PFSK-1 (cell line): ENCODE data around the gene POGLUT2.

Experiments
- FOXP2 ChIP-seq: optimal IDR thresholded peaks from 2 replicates; pipeline ENCODE3; 2011; ENCODE audit warnings: borderline replicate concordance, control low read depth, inconsistent platforms; ENCODE audit not compliant: insufficient read depth; ENCODE audit errors: extremely low read length, extremely low read depth
- POLR2AphosphoS5 ChIP-seq: IDR thresholded peaks from 2 replicates; pipeline ENCODE4 v1.6.1; 2012; ENCODE audit warnings: low read depth, mild to moderate bottlenecking, control low read depth, low read length, moderate library complexity
- SIN3A ChIP-seq: IDR thresholded peaks from 2 replicates; pipeline ENCODE4 v1.6.1; 2012; ENCODE audit warnings: mild to moderate bottlenecking, low read length, moderate library complexity, borderline replicate concordance; ENCODE audit not compliant: insufficient read depth
- TAF1 ChIP-seq: IDR thresholded peaks from 2 replicates; pipeline ENCODE4 v1.6.1; 2012; ENCODE audit warnings: low read length, control low read depth, borderline replicate concordance; ENCODE audit not compliant: insufficient read depth
- TF ChIP-seq, protein P1 (sequence below), 2 experiments: IDR thresholded peaks; 2 replicates each; pipeline versions ENCODE4 v1.6.1 to v1.8.0; 2011 to 2012; ENCODE audit warnings: low read depth in 2 of 2, low read length in 2 of 2, control low read depth in 1 of 2, inconsistent platforms in 1 of 2, mild to moderate bottlenecking in 1 of 2, moderate library complexity in 1 of 2; ENCODE audit not compliant: insufficient read depth in 1 of 2

DNA sequence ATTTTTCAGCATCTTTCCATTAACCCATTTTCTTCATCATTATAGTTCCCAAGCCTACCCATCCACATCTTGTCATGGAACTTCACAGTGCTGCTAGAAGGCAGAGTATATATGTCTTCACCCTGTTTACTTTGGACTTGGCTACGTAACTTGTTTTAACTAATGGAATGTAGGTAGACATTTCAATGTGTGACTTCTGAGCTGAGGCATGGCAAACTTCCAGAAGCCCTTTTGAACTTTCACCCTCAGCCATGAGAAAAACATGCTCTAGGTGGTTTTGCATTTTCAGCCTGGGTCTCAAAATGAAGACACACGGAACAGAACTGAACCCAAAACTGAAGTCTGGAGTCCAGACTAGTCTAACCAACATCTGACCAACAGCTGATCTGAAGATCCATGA, 28.3 kb downstream of the POGLUT2 start:
- no peak for TF ChIP-seq POLR2AphosphoS5
- no peak for TF ChIP-seq SIN3A
- TF ChIP-seq, protein P1, sequence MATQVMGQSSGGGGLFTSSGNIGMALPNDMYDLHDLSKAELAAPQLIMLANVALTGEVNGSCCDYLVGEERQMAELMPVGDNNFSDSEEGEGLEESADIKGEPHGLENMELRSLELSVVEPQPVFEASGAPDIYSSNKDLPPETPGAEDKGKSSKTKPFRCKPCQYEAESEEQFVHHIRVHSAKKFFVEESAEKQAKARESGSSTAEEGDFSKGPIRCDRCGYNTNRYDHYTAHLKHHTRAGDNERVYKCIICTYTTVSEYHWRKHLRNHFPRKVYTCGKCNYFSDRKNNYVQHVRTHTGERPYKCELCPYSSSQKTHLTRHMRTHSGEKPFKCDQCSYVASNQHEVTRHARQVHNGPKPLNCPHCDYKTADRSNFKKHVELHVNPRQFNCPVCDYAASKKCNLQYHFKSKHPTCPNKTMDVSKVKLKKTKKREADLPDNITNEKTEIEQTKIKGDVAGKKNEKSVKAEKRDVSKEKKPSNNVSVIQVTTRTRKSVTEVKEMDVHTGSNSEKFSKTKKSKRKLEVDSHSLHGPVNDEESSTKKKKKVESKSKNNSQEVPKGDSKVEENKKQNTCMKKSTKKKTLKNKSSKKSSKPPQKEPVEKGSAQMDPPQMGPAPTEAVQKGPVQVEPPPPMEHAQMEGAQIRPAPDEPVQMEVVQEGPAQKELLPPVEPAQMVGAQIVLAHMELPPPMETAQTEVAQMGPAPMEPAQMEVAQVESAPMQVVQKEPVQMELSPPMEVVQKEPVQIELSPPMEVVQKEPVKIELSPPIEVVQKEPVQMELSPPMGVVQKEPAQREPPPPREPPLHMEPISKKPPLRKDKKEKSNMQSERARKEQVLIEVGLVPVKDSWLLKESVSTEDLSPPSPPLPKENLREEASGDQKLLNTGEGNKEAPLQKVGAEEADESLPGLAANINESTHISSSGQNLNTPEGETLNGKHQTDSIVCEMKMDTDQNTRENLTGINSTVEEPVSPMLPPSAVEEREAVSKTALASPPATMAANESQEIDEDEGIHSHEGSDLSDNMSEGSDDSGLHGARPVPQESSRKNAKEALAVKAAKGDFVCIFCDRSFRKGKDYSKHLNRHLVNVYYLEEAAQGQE (IDR thresholded peaks at IDR 0.05; ENCODE audit: insufficient read depth in 1 of 2, low read depth in 2 of 2, low read length in 2 of 2): no peak
- TF ChIP-seq FOXP2: no peak
- no peak for TF ChIP-seq TAF1
